Nucleus accumbens (tissue), 56 donors: ENCODE results near the gene HIVEP3.

Experiments
- DNase-seq, 56 donors: peaks; one replicate each; lab custom pipeline; 2025; lab: John Stamatoyannopoulos, UW

Gene HIVEP3

GRCh38 chr1:41487126-41488039, 431.3 kb downstream of the HIVEP3 start:
- no peak for DNase-seq

GRCh38 chr1:41486371-41487125, 432.2 kb downstream of the HIVEP3 start:
- DNase-seq = peak in 3 of 56 donors; percentile 14 to 33 (median 25)

- DNase-seq = no peak
Measured at GRCh38 chr1:41486053-41486370, 432.7 kb downstream of the HIVEP3 start.

GRCh38 chr1:41485605-41486004, 433.1 kb downstream of the HIVEP3 start:
- no peak for DNase-seq

- no peak for DNase-seq
Measured at GRCh38 chr1:41484402-41485241, 434.1 kb downstream of the HIVEP3 start, which contains the start of gene EDN2. TSS of gene EDN2 (minus strand) at chr1:41484683. CDS start at chr1:41484601, 82 bp downstream.

- no peak for DNase-seq
Measured at GRCh38 chr1:41483960-41484401, 434.7 kb downstream of the HIVEP3 start.

GRCh38 chr1:41483001-41483850, 435.5 kb downstream of the HIVEP3 start:
- no peak for DNase-seq

GRCh38 chr1:41482001-41482765, 436.5 kb downstream of the HIVEP3 start:
- peak in 3 of 56 donors; percentile 17 to 37 (median 21) for DNase-seq

GRCh38 chr1:41481109-41481775, 437.5 kb downstream of the HIVEP3 start:
- no peak for DNase-seq

GRCh38 chr1:41480204-41481108, 438.3 kb downstream of the HIVEP3 start:
- DNase-seq = no peak

GRCh38 chr1:41479808-41480160, 438.9 kb downstream of the HIVEP3 start:
- DNase-seq = no peak

- peak in 17 of 56 donors; percentile 10 to 53 (median 32) for DNase-seq
Measured at GRCh38 chr1:41479000-41479807, 439.5 kb downstream of the HIVEP3 start.

GRCh38 chr1:41478118-41478748, 440.5 kb downstream of the HIVEP3 start:
- no peak for DNase-seq

- no peak for DNase-seq
Measured at GRCh38 chr1:41476807-41477361, 441.8 kb downstream of the HIVEP3 start.

- no peak for DNase-seq
Measured at GRCh38 chr1:41475859-41476567, 442.7 kb downstream of the HIVEP3 start.
